GM19035 (cell line): ENCODE measurements around the gene CNNM4.

Experiments used
- ATAC-seq: cut with Tn5 transposase; IDR thresholded peaks from one replicate; pipeline ENCODE4 v1.9.1; 2021; ENCODE audit not compliant: unreplicated experiment

The CNNM4 gene

DNA sequence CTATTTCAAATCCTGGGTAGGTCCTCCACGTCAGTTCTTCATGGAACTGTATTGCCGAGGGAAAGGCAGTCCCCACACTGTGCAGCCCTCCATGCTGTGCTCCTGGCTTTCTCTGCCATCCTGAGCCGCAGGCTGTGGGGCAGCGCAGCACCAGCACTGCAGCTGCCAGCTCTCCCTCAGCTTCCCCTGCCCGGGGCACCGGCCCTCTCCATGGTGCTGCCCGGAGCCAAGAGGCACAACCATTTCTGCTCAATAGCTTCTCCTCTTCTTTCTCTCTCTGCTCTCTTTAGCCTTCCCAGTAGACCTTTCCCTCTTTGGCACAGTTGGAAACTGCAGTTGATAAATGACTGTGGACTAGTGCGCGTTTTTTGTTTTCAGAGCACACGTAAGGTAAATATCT is 71.0 kb downstream of the CNNM4 start:
- no peak for ATAC-seq

DNA sequence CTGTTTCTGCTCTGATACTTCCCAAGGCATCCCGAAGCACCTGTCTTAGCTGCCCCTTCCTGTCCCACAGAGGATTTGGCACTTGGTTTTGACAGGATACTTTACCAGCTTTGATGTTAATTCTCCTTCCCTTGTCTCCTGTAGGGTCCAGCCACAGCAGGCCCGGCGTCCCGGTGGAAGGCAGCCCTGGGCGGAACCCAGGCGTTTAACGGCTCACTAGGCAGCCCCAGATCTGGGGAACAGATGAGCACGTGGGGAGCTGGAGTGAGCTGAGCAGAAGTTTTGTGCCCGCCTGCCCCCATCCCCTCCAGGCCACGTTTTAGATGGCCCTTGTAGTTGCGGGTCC is 71.7 kb downstream of the CNNM4 start:
- no peak for ATAC-seq

DNA sequence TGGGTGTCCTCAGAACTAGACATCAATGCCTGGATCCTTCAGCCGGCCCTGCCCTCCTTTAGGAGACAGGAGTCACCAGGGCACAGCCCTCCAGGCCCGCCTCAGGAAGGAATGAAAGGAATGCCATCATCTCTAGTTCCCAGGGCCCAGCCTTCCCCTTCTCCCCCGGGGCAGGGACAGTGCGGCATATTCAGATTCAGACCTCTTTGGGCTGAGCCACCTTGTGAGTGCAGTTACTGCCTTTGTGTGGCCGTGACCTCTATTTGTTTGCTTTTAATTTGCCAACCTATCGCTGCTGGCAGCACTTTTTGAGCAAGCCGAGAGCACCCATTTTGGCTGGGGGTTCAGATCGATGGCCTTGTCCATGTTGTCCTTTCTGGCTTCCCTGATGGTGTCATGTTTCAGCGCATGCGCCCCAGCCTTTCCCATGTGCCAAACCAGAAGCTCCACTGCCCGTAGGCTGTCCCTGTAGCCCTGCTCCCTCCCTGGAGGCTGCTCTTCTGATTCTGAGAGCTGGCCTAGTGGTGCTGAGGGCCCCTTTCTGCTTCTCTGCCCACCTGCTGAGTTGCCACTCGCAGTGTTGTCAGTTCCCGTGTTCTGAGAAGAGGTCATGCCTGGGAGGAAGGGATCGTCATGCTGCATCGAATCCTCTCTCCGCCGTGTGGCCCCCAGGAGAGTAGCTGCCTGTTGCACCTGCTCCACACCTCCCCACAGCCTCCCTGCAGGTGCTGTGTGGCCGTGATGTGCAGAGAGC is 72.2 kb downstream of the CNNM4 start:
- ATAC-seq: no peak

DNA sequence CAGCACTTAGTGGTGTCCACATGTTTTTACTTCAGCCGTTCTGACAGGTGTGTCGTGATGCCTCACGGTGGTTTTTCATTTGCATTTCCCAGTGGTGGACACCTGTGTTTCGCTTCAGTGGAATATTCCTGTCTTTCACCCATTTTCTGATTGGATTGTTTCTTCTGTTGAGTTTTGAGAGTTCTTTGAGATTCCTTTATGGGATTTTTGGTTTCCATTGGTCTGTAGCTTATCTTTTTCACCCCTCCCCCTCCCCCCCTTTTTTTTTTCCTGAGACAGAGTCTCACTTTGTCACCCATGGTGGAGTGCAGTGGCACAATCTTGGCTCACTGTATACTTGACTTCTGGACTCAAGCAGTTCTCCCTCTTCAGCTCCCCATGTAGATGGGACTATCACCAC is 75.1 kb downstream of the CNNM4 start:
- ATAC-seq: no peak

DNA sequence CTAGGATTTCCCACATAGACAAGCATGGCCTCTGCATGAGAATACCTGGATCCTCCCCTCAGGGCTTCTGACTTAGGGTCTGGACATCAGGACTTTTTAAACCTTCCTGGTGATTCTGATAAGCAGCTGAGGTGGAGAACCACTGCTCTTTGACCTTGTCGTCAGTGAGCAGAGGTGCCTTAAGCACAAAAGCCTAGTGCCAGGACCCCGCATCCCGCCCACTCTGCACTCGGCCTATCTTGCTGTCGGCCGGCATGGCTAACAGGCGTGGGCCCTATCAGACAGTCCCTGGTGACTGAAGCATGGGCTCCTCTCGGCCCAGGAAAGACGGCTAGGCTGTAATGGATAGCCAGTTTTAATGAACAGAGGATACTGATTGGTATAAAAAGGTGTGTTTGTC is 76.9 kb downstream of the CNNM4 start:
- ATAC-seq: no peak

DNA sequence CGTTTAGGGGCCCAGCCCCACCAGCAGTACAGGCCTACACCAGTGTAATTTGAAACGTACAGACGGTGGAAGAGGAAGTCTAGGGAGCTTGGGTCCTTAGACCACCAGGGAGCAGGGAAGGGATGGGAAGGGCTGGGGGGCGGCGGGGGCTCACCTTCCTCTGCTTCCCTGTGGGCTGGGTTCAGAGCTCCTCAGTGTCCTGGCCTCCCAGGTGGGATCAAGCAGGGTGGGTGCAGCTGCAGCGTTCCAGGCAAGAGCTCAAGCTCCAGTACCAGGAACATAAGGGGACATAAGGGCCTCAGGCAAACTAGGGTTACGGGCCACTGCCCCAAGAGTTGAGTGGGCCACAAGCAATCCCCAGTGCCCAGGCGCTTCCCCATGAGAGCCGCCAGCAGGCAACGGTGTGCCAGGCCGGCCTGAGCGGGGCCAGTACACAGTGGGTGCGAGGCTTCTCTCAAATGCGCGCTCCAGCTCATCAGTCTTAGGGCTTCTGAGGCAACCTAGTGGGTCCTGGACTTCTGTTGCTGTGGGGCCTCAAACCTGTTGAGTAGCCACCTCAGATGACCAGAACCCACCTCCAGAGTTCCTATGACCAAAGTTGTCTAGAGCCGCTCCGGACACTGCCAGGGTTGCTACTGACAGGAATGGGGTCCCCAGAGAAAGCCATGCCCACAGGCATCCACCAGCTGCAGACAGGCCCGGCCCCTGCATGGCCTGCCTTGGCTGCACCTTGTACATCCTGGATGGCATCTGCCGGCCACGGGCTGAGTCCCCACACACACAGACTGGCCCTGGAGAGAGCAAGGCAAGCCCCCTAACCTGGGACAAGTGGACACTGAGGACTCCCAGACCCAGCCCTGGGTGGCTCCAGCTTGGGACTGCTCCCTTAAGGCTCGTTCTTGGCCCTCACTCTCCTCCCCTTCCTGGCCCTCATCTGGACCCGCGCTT is 77.9 kb downstream of the CNNM4 start:
- ATAC-seq: no peak

DNA sequence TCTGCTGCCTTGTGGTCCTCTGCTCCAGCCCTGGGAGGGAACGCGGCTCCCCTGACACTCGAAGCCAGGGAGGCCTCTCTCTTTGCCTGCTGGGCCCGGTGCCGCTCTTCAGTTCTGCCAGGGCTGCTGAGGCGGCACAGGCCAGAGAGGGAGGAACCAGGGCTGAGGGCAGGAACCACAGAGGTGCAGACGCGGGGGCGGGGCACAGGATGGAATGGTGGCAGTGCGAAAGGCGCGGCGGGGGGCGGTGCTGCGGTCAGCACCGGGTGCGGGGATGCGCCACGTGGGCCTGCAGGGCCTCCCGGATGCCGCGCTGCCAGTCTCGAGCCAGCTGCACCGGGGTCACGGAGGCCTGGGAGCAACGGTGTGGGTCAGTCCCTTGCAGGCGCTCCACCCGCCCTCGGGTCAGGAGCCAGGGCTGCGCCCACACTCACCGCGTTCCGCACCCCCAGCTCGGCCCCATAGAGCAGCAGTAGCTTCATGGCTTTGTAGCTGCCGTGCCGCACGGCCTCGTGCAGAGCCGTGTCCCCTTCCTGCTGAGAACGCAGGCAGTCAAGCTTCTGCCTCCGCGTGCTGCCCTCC is 78.7 kb downstream of the CNNM4 start:
- peak; percentile 65 for ATAC-seq

DNA sequence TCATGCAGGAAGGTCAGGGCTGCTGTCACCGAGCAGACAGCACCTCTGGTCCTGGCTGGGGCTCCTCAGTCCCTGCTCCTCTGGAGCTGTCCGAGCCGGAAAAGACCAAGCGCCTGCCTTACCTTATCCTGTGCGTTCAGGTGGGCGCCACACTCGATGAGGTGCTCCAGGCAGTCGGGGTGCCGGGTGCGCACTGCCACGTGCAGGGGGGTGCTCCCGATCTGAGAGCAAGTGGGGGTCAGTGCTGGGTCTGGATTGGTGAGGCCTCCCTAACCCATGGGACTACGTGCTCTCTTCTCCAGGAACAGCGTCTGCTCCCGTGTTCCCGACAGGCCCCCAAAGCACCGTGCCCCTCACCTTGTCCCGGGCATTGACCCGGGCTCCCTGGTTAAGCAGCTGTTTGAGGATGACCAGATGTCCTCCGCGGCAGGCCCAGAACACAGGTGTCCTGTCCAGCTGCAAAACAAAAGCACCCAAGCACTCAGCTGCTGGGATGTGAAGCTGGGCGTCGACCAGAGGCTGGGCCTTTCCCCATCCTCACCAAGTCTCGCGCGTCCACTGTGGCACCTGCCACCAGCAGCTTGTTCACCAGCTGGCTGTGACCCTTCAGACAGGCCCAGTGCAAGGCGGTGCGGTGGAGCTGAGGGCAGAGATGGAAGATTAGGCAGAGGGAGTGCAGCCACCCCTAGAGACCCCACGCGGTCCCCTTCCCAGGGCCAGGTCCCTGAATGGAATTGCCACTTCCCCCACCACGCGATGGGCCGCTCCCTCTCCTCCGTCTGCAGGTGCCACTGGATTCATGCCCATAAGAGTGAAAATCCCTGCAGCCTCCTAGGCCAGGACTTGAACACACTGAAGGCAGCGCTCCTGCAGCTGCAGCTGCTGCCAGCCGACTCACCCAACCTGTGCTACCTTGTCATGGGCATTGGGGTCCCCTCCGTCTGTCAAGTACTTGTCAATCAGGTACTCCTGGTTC is 79.5 kb downstream of the CNNM4 start:
- no peak for ATAC-seq

DNA sequence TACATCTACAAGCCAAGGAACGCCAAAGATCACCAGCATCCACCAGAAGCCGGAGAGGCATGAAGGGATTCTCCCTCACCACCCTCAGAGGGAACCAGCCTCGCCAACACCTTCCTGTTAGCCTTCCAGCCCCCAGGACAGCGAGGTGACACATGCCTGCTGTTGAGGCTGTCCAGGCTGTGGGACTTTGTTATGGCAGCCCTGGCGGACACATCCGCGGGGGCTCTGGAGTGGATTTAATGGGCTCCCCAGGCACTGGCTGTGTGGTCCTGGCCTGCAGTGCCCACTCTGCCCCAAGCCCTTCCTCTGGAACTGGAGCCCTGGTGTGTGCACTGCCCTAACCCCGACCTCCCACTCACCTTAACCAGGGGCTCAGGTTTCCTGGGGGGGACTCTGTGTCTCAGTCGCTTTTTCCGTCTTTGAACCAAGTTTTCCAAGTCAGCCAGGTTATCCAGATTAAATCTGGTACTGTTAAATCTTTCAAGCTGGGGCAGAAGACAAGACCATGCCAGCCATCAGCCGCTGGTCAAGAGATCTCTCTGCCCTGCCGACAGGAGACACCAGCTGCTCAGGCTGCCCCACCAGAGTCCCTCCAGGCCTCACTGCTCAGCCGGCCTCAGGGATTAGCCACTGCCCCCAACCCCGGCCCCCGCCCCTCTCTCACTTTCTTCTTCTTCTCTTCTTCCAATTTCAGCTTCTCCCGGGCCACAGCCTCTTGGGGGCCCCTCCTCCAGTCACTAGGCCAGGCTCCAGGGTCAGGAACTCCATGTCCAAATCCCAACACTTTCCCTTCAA is 81.2 kb downstream of the CNNM4 start:
- ATAC-seq: no peak

DNA sequence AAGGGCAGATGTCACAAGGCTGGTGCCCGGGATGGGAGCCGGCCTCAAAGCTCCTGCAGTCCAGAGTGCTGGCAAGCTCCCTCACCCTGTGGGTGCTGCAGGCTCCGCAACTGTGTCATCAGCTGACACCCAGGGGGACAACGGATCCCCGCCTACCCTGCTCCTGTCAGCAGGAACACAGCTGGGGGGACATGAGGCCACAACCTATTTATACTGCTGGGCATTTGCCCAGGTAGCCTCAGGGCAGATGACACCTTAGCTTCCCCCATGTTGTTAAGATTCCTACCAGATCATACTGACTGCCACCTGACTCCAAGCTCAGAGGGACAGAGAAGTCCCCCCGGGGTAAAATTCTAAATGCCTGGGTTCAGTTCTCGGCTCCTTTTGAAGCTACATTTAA is 81.9 kb downstream of the CNNM4 start:
- ATAC-seq: no peak

DNA sequence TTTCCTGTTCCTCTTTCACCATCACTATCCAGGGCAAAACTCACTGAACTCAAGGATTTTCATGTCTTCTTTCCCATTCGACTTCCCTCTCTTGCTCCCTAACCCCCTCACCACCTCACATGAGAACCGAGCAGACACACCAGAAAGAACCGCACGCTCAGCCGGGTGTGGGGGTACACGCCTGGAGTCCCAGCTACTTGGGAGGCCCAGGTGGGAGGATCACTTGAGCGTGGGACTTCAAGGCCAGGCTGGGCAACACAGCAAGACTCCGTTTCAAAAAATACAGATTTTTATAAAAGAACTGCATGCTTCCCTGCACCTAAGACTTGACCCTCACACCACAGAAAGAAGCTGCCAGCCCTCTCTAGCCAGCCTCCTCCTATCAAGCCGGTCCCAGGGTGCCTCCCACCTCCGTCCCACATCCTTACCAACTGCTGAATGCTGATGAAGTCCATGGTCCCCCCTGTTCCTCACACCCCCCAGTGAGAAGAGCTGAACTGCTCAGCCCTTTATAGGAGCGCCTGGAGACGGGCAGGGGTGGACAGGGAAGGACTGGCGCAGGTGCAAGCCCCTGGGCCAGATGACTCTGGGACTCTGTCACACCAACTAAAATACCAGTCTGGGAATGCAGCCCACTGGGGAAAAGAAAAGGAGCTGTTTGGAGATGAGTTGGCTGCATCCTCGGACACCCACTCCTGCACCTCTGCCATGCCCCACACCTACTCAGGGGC is 83.0 kb downstream of the CNNM4 start, which contains the start of gene ANKRD23:
Gene ANKRD23 (minus strand): TSS at position 484 of the 731 bp plus-strand sequence. CDS start 29 bp downstream, at position 455.
- ATAC-seq: no peak

DNA sequence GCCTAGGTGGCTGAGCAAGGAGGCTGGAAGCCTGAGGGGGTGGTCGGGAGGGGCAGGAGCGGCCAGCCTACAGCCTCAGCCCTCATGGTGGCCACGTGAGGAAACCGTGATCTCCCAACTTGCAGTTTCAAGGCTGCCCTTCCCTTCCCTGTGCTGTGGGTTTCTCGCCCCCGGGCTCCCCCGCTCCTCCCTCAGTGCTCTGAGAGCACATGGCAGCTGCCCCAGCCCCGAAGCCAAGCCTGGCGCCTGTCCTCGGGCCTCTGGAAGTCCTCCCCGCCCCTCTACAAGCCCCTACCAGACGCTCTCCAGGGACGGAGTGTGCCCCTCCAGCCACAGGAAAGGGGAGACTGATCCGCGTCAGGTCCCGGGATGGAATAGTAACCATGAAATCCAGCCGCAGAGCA is 83.7 kb downstream of the CNNM4 start:
- no peak for ATAC-seq

DNA sequence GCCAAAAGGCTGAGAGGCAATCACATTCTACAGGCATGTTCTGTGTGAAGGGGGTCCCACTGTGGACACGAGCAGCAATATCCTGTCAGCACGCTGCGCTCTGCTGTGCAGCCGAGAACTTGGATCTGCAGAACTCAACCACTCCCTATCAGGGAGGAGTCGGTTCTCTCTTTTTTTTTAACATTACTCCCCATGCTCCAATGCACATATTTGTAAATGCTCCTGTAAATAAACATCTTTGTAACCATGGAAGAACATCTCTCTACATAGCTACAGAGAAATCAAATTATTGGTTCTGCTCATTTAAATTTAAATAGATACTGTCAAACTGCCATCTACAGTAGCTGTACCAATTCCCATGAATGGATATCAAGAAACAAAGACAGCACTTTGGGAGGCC is 86.1 kb downstream of the CNNM4 start:
- ATAC-seq: no peak

DNA sequence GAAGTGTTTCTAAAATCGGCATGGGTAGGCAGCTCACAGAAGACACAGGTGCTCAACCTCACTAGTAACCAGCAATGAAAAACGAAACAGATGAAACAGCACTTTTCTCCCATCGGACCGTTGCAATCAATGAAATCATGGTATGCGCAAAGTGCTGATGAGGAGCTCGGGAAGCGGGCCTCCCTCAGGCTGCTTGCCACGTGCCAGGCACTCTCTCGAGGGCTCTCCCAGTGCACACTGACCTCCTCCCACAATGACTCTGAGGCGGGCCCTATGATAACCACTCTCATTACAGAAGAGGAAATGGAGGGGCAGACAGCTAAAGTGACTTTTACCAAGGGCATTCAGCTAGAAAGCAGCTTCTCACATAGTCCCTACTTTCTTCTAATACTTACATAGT is 86.9 kb downstream of the CNNM4 start:
- ATAC-seq: no peak

DNA sequence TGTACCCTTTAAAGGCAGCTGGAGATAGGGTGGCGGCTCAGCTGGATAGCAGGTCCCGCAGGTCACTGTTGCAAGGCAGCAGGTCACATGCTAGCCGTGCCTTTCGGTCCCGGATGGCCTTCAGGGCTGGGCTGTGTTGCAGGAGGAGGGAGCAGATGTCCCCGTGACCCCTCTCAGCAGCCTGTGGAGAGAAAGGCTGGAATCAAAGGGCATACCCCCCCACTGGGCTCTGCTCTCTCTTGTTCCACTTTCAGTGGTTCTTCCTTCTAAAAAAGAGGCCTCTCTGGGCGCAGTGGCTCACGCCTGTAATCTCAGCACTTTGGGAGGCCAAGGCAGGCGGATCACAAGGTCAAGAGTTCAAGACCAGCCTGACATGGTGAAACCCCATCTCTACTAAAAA is 87.6 kb downstream of the CNNM4 start:
- no peak for ATAC-seq

DNA sequence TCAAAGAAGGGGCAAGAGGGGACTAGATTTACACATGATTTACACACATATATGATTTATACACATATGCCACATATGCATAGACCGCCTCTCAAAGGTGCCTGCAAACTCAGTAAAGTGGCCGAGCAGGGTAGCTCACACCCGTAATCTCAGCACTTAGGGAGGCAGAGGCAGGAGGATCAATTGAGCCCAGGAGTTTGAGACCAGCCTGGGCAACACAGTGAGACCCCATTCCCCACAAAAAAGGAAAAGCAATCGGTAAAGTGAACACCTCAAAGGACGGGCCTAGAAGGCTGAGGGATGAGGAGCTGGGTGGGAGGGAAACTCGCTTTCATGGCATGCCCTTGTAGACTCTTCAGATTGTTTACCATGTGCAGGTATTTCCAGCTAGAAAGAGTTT is 92.0 kb downstream of the CNNM4 start:
- no peak for ATAC-seq

DNA sequence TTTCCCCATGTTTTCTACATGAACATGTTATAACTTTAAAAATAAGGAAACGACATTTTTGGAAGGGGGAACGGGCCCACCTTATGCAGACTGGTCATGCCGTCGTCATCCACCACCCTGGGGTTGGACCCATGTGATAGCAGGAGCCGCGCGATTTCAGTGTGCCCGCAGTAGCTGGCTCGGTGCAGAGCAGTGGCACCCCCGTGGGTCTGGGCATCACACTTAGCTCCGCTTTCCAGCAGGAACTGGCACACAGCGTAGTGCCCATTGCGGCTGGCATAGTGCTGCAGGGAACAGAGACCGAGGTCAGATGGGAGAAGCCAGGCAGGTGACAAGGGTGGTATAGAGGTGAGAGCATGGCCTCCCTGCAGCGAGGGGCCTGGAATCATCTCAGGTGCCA is 92.6 kb downstream of the CNNM4 start:
- ATAC-seq: no peak

DNA sequence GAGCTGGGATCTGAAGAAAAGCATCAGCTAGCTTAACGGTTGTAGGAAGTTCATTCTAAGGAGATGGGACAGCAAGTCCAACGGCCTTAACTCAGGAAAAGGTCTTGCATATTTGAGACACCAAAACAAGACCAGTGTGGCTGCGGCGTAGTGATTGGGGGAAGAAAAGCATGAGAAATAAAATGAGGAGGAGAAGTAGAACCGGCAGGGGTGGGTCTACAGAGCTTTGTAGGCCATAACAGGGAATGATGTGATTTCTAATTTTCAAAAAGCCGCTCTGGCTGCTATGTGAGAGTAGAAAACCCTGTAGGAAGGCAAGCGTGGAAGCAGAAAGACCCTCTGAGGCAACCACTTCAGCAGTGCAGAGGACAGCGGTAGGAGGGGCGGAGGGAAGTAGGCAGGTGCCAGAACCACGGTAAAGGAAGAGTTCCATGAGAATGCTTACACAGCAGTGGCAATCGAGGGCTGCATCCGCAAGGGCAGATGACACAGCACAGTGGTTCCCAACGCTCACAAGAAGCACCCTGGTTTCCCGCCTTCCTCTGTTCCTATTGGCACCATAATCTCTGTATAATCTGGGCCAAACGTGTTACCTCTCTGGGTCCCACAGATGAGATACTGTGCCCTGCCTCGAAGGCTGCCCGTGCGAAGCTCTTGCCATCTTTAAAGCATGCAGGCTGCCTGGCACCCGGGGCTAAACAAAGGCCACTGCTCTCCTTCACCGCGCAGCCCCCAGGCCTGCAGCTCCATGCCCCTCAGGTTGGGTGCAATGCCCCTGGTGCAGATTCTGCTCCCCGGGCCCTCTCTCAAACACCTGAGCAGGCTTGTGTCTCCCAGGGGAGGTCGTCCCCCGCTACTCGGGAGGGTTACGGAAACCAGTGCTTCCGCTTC is 96.3 kb downstream of the CNNM4 start:
- peak; percentile 26 for ATAC-seq
